HG02938 (cell line): ENCODE data around the gene FRG1.
"Not testable (repeated sequence)": the region's sequence is repeated elsewhere in the genome, so short reads cannot be mapped to it uniquely, and the experiment has no call there.

Experiments used
- ATAC-seq: cut with Tn5 transposase; IDR thresholded peaks from one replicate; pipeline ENCODE4 v1.9.1; 2021; ENCODE audit warnings: mild to moderate bottlenecking, moderate library complexity; ENCODE audit not compliant: unreplicated experiment

FRG1 gene

DNA sequence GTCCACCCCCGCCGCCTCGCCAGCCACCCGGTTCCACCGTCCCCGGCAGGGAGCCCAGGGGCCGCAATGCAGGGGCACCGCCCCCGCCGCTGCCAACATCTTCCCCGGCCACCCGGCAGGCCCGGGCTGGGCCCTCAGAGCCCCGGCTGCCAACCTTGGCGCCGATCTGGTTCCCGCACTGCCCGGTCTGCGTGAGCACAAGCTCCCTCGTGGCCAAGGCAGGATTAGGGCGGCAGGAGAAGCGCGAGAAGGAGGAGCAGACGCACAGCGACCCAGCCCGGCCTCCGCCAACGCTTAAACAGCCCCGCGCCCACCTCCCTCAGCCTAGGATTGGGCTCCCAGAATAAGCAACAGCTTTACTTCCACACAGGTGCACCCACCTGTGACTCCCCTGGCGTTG, 44.0 kb downstream of the FRG1 start:
- not testable (repeated sequence) for ATAC-seq

DNA sequence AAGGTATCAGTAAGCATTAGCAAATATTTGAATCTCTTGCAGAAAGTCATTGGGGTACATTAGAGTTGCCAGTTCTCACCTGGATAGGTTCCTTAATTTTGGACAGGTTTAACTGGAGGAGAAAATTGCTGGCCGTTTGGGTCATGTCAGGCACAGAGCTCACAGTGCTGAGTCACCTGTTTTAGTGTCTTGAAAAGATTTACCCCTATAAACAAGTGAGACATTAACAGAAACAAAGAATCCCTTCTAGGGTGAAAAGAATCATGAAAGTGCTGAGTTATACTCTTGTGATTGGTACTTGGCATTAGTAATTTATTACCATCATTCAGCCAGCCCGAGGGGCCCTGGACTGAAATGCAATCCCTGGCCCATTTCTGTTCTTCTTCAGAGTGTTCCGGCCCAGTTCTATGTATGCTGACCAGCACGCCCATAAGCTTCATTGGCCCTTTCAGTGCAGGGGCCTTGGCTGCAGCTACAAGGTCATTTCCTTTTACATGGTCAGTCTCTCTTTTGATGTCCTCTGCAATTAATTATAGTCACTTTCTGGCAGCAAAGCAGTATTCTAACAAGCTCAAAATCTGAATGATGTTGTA, 45.1 kb downstream of the FRG1 start:
- ATAC-seq = not testable (repeated sequence)

DNA sequence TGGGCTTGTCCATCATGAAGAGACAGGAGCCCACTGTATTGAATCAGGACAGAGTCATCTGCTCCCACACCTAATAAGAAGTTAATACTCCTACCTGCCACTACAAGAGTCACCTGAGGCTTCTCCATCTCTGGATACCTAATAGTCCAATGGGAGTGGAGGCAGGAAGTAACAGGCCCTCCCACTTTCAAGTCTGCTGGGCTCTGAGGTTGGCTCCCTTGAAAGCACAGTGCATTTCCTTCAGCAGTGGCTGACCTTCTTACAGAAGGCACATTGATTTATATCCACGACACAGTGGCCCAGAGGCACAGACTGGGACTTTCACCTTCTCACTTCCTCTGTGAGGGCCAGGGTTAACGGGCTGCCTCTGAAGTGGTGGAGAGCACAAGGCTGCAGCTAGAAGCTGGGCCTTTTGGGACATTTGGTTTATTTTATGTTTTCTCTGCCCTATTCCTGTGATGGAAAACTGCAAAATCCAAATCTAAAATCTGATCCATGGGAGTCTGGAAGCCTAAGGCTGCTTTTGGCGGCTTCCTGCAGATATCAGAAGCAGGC, 48.3 kb downstream of the FRG1 start:
- ATAC-seq = no peak

DNA sequence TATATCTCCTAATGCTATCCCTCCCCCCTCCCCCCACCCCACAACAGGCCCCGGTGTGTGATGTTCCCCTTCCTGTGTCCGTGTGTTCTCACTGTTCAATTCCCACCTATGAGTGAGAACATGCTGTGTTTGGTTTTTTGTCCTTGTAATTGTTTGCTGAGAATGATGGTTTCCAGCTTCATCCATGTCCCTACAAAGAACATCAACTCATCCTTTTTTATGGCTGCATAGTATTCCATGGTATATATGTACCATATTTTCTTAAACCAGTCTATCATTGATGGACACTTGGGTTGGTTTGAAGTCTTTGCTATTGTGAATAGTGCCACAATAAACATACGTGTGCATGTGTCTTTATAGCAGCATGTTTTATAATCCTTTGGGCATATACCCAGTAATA, 49.3 kb downstream of the FRG1 start:
- ATAC-seq = not testable (repeated sequence)
